ENCODE measurements around the gene SKA1.

The SKA1 gene

DNA sequence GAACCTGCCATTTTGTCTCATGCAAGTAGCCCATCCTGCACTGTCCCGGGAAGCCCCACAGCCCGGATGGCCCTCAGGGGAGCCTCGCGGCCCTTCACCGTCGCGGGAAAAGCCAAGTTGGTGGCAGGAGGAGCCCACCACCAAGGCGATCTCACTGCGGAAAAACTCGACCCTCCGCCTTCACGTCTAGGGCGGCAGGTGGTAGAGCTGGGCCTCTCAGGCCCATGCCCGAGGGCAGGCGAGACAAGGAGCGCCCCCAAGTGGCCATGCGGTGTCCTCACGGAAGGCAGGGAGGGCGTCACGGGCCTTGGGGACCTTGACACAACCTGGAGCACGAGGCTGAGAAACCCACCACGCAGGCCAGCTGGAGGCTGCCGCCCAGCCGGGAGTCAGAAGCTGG lies 34.8 kb upstream of the SKA1 start:
- H3K27ac ChIP-seq, result no peak overlapping the region
- TF ChIP-seq CTCF (conservative IDR thresholded peaks at IDR 0.05), result peak; percentile 18
- TF ChIP-seq ZFX (IDR thresholded peaks at IDR 0.05), result no peak

DNA sequence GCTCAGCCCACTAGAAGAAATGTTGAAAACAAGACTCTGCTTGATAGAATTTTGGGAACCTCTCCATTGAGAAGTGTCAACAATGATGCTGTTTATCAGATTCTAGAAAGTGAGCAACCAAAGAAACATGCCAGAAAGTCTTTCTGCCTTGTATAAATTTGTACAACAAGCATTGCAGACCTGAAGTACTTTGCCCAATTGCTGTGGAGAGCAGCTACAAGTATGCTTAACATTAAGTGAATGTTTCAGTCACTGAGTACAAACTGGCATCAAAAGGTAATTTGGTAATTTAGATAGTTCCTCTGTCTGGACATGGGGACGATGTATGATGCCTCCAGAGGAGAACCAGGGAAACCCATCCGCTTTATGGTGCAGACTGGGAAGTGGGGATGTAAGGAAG lies 33.4 kb upstream of the SKA1 start:
- TF ChIP-seq CTCF (conservative IDR thresholded peaks at IDR 0.05), result no peak
- TF ChIP-seq ZFX (IDR thresholded peaks at IDR 0.05), result no peak
- no peak overlapping the region for H3K27ac ChIP-seq

- no peak for TF ChIP-seq ZFX (IDR thresholded peaks at IDR 0.05)
- no peak for TF ChIP-seq CTCF (conservative IDR thresholded peaks at IDR 0.05)
- no peak overlapping the region for H3K27ac ChIP-seq
Measured at GRCh38 chr18:50350699-50351098, 24.1 kb upstream of the SKA1 start.

DNA sequence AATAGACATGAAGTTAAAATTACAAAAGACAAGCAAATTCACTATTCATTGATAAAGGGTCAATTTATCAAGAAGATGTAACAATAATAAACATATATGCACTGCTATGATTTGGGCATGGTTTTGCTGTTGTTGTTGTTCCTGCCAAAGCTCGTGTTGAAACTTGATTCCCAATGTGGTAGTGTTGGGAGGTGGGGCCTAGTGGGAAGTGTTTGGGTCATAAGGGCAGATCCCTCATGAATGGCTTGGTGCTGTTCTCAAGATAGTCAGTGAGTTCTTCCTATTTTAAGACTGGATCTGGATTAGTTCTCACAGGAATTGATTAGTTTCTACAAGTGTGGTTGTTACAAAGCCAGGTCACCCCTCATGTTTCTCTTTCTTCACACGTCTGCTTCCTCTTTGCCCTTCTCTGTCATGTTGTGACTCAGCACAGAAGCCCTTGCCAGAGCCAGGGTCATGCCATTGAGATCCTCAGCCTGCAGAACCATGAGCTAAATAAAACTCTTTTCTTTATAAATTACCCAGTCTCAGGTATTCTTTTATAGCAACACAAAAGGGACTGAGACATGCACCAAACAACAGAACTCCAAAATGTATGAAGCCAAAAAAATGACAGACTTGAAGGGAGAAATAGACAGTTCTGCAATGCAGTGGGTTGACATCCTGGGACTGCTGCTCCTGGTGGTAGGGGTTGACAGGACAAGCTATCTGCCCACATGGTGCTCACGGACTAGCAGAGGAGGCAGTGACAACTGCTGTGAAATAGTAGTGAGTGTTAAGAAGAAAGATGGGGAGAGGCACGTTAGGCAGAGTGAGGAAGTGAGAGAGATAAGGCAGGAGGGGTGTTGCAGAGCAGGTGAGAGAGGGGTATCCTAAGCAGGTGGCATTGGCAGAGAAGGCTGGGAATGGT lies 18.6 kb upstream of the SKA1 start:
- TF ChIP-seq ZFX (IDR thresholded peaks at IDR 0.05) (no peak), CTCF (conservative IDR thresholded peaks at IDR 0.05) (no peak)
- H3K27ac ChIP-seq, result no peak overlapping the region

DNA sequence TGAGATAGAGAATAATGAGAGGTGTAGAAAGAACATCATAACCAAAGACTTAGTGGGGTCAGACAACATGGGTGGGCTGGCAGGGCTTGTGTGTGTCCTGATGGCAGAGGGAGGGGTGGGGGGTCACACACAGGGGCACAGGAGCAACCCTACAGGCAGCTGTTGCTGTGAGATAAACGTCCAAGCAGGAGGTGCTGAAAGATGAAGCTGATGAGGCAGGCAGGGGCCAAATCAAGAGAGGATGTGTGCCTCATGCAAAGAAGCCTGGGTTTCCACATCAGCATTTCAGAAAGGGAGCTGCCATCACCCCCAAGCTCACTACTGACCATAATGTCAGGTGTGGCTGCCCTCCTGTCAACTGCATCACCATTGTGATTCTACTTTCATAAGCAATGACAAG lies 16.0 kb upstream of the SKA1 start:
- H3K27ac ChIP-seq, result no peak overlapping the region
- TF ChIP-seq CTCF (conservative IDR thresholded peaks at IDR 0.05) (no peak), ZFX (IDR thresholded peaks at IDR 0.05) (no peak)

DNA sequence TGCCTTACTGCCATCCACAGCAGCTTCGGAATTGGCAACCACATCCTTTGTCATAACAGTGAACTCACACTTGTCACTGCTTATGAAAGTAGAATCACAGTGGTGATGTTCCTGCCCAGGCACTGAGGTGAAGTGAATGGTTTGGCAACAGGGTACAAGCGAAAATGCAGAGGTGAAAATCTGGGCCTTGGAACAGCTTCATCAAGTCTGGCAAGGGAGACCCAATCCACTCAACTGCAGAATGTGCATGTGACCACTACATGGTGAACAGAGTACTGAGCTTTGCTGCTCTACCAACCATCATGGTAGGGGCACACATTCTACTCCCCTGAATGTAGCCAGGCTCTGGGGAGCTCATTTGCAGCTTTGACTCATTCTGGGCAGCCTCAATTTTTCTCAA lies 15.0 kb upstream of the SKA1 start:
- H3K27ac ChIP-seq, result no peak overlapping the region
- no peak for TF ChIP-seq CTCF (conservative IDR thresholded peaks at IDR 0.05)
- no peak for TF ChIP-seq ZFX (IDR thresholded peaks at IDR 0.05)

- H3K27ac ChIP-seq, result no peak overlapping the region
- no peak for TF ChIP-seq ZFX (IDR thresholded peaks at IDR 0.05)
- no peak for TF ChIP-seq CTCF (conservative IDR thresholded peaks at IDR 0.05)
Measured at GRCh38 chr18:50360611-50361010, 14.2 kb upstream of the SKA1 start.
